ENCODE measurements around the gene CFTR.
"Not testable (repeated sequence)": the region's sequence is repeated elsewhere in the genome, so short reads cannot be mapped to it uniquely, and the experiment has no call there.

CFTR gene

GRCh38 chr7:117479225-117480054 lies at the start of gene CFTR:
Gene CFTR (plus strand): TSS chr7:117480025. CDS start chr7:117480095, 70 bp downstream.
- no peak for DNase-seq (ENCODE audit: low read depth)

DNA sequence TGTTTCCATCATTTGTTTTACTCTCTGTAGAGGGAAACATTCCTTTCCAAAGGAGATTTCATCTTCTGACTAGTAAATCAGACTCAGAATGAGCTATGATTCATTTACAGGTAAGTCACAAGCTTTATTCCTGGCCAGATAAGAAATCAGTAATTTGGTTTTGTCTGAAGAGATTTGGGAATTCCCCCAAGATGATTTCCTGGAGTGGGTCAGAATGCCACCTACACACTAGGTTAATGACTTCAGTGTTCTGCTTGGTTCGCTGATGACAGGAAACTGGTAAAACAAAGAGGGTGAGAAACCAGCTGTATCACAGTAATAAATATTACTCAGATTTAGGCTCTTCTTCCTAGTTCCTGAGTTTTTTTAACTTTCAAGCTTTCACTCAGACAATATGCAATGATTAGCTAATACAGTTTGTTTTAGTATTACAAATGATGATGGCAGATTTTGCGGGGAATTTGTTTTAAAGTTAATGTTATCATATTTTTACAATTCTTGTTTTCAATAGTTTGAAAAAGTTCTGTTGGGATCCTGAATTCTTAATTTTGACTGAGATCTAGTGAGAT lies 44.3 kb upstream of the CFTR start:
- no peak for DNase-seq (ENCODE audit: low read depth)

DNA sequence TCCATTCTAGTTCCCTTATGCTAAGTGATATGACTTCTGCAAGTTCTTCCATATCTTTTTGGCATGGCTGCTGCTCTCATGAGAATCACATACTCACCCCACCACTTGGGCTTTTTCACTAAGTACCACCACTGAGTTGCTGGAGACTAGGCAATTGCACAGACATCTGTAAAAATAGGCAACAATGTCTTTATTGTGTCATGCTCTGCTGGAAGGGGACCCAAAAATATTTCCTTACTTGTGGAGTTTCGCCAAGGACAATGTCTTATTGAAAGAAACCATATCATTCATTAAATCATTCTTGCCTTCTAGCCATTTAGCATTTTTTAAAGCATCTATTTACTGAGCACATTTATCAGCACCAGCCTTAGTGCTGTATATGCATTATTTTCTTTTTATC lies 35.2 kb upstream of the CFTR start:
- DNase-seq (ENCODE audit: low read depth): no peak

DNA sequence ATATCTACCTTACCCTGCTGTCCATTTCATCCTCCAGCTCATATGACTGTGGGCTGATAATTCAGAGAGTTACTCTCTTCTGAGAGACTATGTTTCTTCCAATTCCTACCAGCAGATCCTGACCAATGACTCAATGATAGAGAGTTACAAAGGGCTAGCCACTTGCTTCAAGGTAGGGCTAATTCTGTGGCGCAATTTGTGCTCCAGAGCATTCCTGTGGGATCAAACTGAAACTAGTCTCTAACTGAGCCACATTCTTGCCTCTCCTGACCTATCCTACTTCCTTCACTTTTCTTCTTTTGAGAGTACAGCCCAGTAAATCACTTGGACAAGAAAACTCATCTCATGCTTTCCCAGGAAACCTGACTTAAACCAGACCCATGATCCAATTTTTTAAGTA lies 34.6 kb upstream of the CFTR start:
- DNase-seq (ENCODE audit: low read depth): no peak

DNA sequence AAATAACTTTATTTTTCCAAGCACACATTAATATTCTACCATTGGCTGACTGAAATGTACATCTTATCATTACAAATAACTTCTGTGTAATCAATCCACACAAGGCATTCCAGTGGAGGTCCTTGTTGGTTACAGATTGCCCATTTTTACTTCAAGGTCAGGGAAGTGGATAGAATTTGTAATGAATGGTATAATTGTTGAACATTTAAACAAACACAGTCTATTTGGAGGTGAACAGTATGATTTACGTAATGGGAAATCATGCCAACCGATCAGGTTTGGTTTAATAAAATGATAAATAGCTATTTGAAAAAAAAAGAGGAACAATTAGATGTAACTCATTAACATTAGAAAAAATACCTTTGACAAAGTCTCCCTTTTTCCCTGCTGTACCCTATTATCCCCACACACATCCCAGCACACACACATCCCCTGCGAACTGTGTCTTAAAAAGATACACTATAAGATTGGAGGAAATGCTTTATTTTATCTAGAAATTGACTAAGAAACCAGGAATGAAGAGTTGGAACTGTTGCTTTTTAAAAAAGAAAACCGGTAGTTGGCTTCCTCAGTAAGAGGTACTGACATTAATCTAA lies 33.5 kb upstream of the CFTR start:
- DNase-seq (ENCODE audit: low read depth): no peak

GRCh38 chr7:117448655-117449054 lies 31.2 kb upstream of the CFTR start:
- DNase-seq (ENCODE audit: low read depth): no peak

- no peak for DNase-seq (ENCODE audit: low read depth)
These were observed 20.7 kb upstream of the CFTR start for GRCh38 chr7:117458977-117459583.

GRCh38 chr7:117459735-117460134 lies 20.1 kb upstream of the CFTR start:
- no peak for DNase-seq (ENCODE audit: low read depth)

- not testable (repeated sequence) for DNase-seq (ENCODE audit: low read depth)
These were observed 19.0 kb upstream of the CFTR start for GRCh38 chr7:117460815-117461214.

DNA sequence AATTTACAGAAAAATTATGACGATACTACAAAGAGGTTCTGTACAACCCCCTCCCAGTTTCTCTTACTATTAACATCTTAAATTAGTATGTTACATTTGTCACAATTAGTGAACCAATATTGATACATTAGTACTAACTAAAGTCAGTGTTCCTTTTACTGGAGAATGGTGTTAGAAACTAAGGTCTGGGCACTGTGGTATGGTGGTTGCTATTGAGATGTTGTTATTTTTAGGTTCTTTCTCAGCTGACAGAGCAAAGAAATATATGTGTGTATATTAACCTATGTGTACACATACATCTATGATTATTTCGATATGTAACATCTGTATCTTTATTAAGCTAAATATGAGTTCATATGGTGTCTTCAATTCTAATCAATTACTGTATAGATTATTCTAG lies 11.7 kb upstream of the CFTR start:
- DNase-seq (ENCODE audit: low read depth): no peak

DNA sequence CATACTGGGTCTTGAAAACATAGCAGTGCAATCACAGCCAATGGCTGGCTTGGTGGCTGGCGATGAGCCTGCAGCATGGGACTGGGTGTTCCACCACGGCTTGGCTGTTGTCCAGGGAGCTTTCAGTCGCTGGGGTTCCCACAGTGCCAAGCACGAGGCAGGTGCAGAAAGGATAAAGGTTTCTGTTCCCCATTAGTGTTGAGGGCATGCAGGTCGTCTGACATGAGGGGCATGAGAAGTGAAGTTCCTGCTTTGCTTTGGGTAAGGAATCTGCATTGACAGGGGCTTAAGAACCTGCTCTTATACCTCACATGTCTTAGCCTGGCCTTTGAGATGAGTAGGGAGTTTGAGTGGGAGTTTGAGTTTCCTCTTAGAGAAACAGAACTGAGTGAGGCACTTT lies 9.0 kb upstream of the CFTR start:
- no peak for DNase-seq (ENCODE audit: low read depth)

DNA sequence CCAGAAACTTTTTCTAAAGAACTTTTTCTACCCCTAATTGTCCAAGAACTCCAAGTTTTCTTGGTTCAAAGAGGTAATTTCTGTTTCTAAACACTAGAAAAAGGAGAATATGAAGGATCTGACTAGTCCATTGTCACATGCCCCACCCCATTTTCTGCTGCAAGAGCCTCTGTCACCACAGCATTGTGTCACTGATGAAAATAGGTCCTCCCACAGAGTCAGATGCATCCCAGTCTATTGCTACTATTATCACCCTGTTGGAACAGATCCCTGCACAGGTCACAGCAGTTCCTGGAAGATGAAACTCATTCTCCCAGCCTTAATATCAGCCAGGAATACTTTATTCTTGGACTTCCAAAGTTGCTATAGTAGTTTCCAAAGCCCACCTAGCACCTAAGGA lies 7.5 kb upstream of the CFTR start:
- no peak for DNase-seq (ENCODE audit: low read depth)

DNA sequence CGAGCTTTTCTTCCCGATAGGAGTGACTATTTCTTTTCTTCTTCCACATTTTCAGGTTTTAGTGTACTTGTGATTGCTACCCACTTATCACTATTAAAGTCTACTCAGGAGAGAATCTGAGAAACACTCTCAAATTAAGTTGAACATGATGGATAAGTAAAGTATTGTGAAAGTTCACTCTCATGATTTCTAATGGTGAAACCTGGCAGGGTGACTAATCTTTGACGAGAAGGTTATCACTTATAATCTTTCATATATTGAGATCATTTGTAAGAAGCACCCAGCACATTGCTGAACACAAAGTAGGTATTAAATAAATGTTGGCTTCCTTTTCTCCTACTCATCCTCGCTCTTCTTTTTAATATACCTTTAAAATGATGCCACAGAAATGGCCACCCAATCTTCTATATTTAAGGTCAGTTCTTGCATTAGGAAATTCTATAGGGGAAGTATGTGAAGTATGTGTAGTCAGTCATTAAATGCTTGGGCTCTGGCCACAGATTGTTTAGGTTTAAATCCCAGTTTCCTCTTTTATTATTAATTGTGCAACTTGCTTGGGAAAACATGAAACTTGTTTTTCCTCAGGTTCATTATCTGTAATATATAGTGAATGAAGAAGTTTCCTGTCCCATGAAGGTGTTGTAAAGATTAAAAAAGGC lies 3.1 kb upstream of the CFTR start:
- no peak for DNase-seq (ENCODE audit: low read depth)

DNA sequence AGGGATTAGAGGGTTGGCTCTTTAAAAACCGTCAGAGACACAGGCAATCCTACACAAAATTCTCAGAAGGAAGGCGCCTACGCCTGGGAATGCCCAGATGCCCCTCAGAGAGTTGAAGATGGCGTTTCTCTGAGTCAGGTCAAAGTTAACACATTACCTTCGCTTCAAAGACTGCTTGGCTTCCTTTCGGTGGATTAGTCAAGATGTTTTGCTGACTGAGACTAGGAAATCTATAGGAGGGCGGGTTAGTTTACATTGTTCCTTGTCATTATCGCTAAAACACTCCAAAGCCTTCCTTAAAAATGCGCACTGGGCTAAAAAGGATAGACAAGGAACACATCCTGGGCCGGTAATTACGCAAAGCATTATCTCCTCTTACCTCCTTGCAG lies 995 bp upstream of the CFTR start:
- no peak for DNase-seq (ENCODE audit: low read depth)

DNA sequence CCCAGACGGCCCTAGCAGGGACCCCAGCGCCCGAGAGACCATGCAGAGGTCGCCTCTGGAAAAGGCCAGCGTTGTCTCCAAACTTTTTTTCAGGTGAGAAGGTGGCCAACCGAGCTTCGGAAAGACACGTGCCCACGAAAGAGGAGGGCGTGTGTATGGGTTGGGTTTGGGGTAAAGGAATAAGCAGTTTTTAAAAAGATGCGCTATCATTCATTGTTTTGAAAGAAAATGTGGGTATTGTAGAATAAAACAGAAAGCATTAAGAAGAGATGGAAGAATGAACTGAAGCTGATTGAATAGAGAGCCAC lies 184 bp downstream of the CFTR start:
- DNase-seq (ENCODE audit: low read depth): no peak

- no peak for DNase-seq (ENCODE audit: low read depth)
These were observed 1.2 kb downstream of the CFTR start for GRCh38 chr7:117480978-117481377.

DNA sequence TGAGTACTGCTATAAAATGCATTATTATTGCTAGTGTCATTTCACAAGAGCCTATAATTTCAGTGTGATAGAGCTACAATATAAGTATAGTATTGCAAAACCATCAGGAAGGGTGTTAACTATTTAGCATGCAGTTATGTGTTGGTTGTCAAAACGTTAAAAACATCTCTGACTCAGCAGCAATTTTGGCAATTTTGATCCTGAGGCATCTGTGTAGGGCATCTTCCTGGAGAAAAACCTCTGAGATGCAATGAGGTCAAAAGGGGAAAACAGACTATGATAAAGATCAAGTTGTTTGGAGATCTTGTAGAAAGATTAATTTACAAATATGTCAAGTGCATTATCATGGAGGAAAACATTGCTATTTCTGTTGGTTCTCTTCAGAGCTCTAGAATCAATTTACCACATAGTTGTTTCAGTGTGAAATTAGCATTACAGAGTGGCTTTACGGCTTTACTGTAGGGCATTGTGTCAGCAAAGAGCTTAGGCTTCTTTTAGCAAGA lies 5.3 kb downstream of the CFTR start:
- no peak for DNase-seq (ENCODE audit: low read depth)

DNA sequence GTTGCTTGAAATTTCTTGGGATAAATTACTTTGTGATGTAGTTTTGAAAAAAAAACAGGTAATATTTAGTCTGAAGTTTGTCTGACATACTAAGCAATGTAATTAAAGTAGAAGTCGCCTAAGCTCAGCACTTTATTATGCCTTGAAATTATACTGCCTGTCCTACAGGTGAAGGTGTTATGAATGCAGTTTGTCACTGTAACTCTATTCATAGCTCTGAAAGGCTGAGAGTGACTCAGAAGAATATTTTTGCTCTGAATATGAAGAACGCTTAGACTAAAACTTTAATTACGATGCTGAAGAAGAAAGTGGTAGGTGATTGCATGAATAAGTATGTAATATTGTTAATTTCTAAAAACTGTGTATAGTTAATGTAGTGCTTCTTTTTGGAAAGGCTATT lies 9.2 kb downstream of the CFTR start:
- no peak for DNase-seq (ENCODE audit: low read depth)

GRCh38 chr7:117489430-117489829 lies 9.6 kb downstream of the CFTR start:
- no peak for DNase-seq (ENCODE audit: low read depth)

GRCh38 chr7:117489911-117490310 lies 10.1 kb downstream of the CFTR start:
- DNase-seq (ENCODE audit: low read depth): no peak

DNA sequence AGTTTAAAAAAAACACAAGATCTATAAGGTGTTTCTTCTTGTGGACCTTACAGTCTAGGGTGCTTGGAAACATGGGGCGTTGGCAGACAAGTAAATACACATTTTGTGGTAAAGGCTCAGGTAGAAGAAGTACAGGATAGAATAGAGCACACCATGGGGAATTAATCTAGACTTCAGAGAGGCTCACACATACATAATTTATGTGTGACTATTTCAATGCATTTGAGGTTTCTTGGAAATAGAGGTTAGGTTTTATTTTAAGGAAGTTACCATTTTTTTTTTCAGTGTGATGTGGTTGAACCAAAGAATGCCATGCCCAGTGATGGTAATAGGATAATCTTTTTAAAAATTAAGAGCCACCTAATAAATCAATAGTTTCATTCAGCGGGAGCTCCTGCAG lies 12.8 kb downstream of the CFTR start:
- DNase-seq (ENCODE audit: low read depth): no peak

- DNase-seq (ENCODE audit: low read depth): no peak
These were observed 13.6 kb downstream of the CFTR start for GRCh38 chr7:117493460-117493859.

DNA sequence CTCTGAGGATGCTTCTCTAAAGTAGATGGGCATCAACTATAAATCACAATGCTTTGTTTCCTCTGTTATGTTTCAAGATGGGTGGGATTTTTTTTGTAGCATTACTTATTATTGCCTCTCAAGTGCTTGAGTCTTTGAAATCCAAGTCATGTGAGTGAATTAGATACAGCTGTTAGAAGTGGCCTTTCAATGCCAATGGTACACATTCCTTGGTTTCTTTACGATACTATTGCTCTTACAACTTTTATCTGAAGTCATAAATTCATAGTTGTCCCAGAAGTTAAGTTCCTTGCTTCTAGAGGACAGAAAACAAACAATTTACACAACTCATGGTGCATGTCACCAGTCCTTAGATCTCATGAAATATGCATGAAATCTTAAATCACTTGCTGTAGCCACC lies 15.5 kb downstream of the CFTR start:
- no peak for DNase-seq (ENCODE audit: low read depth)

Measured in GM04503 (cell line).